Gastroesophageal sphincter (tissue), 3 donors: ENCODE measurements around the gene ZIC1.

Source experiments
- CTCF ChIP-seq, 4 experiments: fragments of 200-600 bp in 2 of 4; fragments of 450-650 bp in 2 of 4; sonication (generic) in 1 of 4; IDR thresholded peaks; one replicate each; pipeline ENCODE4 v1.5.1; 2017 to 2019; ENCODE audit warnings: antibody characterized with exemption in 4 of 4, mild to moderate bottlenecking in 2 of 4, moderate library complexity in 2 of 4
- POLR2A ChIP-seq, 2 donors: fragments of 450-650 bp; IDR thresholded peaks; one replicate each; pipeline ENCODE4 v1.6.1; 2017; ENCODE audit warnings: antibody characterized with exemption in 2 of 2, mild to moderate bottlenecking in 2 of 2, moderate library complexity in 1 of 2

DNA sequence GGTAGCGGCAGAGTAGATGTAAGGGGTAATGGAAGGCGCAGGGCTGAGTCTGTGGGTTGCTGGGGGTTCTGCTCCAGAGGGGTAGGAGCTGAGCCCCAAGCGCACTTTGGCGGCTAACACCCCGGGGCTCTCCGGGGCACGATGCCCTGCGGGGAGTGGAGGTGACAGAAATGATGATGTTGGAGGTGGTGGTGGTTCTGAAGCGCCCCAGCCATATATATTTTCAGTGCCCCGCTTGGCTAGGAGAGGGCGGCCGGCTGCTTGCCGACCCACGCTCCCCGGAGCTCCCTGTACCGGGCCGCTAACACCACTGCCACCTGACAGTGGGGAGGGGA lies 12.5 kb upstream of the ZIC1 start:
- TF ChIP-seq POLR2A (IDR thresholded peaks at IDR 0.05) (no peak), CTCF (IDR thresholded peaks at IDR 0.05) (no peak)
